Measurements from ENCODE around the gene RHBDF2. TPM values are rescaled to one million over a fixed set of nuclear protein-coding genes. Genes with fewer than 3 reads are reported as not detected.
"Not testable (repeated sequence)": the region's sequence is repeated elsewhere in the genome, so short reads cannot be mapped to it uniquely, and the experiment has no call there.

Gene RHBDF2
- total RNA-seq, 2 donors from 2014 or later = 11.6 to 23.9 TPM

DNA sequence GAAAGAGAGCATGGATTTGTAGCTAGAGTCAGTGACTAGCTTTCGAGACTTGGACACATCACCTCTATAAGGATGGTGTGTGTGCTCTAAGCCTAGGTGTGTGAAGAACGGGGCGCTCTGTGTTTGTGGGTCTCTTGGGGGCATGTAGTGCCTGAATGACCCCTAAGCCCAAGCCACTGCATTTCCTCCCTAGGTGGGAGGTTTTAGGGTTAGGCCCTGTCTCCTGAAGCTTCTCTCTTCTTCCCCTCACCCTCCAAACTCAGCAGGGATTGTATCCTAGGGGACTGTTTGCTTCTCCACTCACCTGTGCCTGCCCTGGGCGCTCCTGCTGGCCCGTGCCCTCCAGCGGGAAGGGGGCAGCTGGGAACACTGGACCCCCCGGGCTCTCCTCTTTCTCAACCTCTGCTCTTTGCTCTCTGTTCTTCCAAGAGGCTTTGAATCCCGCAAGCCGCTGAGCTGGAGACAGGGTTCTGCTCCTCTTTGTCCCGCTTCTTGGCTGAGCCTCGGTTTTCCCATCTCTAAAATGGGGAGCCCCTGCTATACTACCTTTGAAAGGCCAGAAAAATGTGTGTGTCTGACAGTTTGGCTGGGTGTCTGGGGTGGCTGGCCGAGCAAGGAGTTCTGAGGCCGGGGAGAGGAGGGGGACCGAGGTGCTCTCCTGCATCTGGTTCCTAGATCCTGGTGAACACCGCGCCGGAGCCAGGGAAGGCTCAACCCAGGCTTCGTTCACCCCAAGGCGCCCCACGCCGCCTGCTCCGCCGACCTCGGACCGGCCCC lies 35.5 kb upstream of the RHBDF2 start:
- peak overlapping the region; percentile 44 for H3K27ac ChIP-seq
- H3K9me3 ChIP-seq = no peaks in the 10 kb centered on the region
- no peak for DNase-seq
- H3K4me1 ChIP-seq = no peaks in the 10 kb centered on the region
- intact Hi-C loops (cut with DNase I) = no loop called here
- no peaks in the 10 kb centered on the region for H3K36me3 ChIP-seq
- peak overlapping the region; percentile 38 to 63 for H3K9ac ChIP-seq (ENCODE audit: low read depth in 2 of 2, low read length in 2 of 2)
- TF ChIP-seq, protein P1, sequence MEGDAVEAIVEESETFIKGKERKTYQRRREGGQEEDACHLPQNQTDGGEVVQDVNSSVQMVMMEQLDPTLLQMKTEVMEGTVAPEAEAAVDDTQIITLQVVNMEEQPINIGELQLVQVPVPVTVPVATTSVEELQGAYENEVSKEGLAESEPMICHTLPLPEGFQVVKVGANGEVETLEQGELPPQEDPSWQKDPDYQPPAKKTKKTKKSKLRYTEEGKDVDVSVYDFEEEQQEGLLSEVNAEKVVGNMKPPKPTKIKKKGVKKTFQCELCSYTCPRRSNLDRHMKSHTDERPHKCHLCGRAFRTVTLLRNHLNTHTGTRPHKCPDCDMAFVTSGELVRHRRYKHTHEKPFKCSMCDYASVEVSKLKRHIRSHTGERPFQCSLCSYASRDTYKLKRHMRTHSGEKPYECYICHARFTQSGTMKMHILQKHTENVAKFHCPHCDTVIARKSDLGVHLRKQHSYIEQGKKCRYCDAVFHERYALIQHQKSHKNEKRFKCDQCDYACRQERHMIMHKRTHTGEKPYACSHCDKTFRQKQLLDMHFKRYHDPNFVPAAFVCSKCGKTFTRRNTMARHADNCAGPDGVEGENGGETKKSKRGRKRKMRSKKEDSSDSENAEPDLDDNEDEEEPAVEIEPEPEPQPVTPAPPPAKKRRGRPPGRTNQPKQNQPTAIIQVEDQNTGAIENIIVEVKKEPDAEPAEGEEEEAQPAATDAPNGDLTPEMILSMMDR (IDR thresholded peaks at IDR 0.05) = no peak
- peaks cover 24% of the 10 kb centered on the region for H3K27me3 ChIP-seq
- peak overlapping the region; percentile 20 for H3K4me3 ChIP-seq

- peak overlapping the region; percentile 38 to 61 for H3K9ac ChIP-seq (ENCODE audit: low read depth in 2 of 2, low read length in 2 of 2)
- intact Hi-C loops (cut with DNase I) = no loop called here
- TF ChIP-seq, protein P1 (IDR thresholded peaks at IDR 0.05) = no peak
- H3K27ac ChIP-seq = peak overlapping the region; percentile 44
- H3K27me3 ChIP-seq = peaks cover 24% of the 10 kb centered on the region
- H3K9me3 ChIP-seq = no peaks in the 10 kb centered on the region
- DNase-seq = no peak
- H3K36me3 ChIP-seq = no peaks in the 10 kb centered on the region
- H3K4me3 ChIP-seq = peak overlapping the region; percentile 20
- no peaks in the 10 kb centered on the region for H3K4me1 ChIP-seq
Observed at GRCh38 chr17:76535788-76536510, 34.7 kb upstream of the RHBDF2 start.

DNA sequence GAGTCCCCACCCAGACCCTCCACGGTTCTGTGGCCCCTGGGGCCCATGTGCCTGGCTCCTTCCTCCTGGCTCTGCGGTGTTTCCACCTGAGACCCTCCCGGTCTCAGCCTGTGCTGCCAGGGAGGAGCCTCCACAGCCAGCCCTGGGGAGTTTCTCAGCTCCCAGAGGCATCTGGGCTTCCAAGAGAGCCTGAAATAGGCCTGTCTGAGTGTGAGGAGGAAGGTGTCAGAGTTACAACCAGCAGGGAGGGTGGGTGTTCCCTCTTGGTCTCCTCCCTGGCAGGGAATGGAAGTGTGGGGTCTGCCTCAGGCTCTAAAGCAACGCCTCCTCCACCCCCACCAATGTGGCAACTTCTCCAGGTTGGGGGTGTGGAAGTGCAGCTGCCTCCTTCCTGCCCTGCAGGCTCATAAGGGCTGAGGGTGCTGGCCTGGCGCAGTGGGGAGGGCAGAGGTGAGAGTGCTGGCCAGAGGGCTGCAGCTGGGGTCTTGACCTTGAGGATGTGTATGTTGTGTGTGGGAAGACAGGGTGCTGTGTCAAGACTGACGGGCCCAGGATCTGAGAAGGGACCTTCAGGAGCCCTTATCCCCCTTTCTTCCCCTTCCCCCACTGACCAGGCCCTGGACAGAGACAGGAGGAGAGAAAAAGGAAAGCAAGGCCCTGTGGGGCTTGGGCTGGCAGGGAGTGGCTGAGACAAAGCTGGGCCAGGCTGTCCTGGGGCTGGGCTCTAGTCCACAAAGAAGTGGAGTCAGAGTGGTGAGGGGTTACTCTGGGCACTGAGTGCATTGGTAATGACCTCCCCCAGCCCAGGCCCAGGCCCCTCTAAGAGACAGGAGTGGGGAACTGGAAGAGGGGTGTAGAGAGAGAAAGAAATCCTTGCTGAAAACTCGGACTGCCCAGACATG lies 33.9 kb upstream of the RHBDF2 start:
- Histone ChIP-seq H3K9ac (ENCODE audit: low read depth in 2 of 2, low read length in 2 of 2) (peak overlapping the region; percentile 0 to 61), H3K27me3 (peaks cover 24% of the 10 kb centered on the region), H3K4me1 (peaks cover 3% of the 10 kb centered on the region), H3K9me3 (no peaks in the 10 kb centered on the region), H3K27ac (no peak overlapping the region), H3K4me3 (no peak overlapping the region), H3K36me3 (no peaks in the 10 kb centered on the region)
- TF ChIP-seq, protein P1 (IDR thresholded peaks at IDR 0.05) = no peak
- intact Hi-C loops (cut with DNase I) = no loop called here
- DNase-seq = no peak

DNA sequence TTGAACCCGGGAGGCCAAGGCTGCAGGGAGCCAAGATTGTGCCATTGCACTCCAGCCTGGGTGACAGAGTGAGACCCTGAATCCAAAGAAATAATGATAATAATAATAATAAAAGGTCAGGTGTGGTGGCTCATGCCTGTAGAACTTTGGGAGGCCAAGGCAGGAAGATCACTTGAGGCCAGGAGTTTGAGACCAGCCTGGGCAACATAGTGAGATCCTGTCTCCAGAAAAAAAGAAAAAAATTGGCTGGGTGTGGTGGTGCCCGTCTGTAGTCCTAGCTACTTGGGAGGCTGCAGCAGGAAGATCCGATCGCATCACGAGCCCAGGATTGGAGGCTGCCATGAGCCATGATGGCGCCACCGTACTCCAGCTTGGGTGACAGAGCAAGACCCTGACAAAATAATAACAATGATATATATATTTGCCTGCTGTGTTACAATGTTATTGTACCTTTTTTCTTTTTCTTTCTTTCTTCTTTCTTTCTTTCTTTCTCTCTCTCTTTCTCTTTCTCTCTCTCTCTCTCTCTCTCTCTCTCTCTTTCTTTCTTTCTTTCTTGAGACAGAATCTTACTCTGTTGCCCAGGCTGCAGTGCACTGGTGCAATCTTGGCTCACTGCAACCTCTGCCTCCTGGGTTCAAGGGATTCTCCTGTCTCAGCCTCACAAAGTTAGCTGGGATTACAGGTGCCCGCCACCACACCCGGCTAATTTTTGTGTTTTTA lies 32.6 kb upstream of the RHBDF2 start:
- H3K27ac ChIP-seq; H3K9me3 ChIP-seq; H3K9ac ChIP-seq (ENCODE audit: low read depth in 2 of 2, low read length in 2 of 2); H3K4me3 ChIP-seq; intact Hi-C loops (cut with DNase I); H3K36me3 ChIP-seq; DNase-seq: not testable (repeated sequence)
- Histone ChIP-seq H3K27me3 (peaks cover 19% of the 10 kb centered on the region), H3K4me1 (peaks cover 12% of the 10 kb centered on the region)

GRCh38 chr17:76532072-76532651 lies 30.9 kb upstream of the RHBDF2 start:
- TF ChIP-seq, protein P1 (IDR thresholded peaks at IDR 0.05) = no peak
- Histone ChIP-seq H3K9me3 (no peaks in the 10 kb centered on the region), H3K27me3 (peaks cover 6% of the 10 kb centered on the region), H3K36me3 (no peaks in the 10 kb centered on the region), H3K27ac (no peak overlapping the region), H3K9ac (ENCODE audit: low read depth in 2 of 2, low read length in 2 of 2) (no peak overlapping the region), H3K4me3 (no peak overlapping the region), H3K4me1 (peaks cover 12% of the 10 kb centered on the region)
- DNase-seq = no peak
- intact Hi-C loops (cut with DNase I) = no loop called here
